ENCODE data around the gene KIF18A. TPM values are rescaled to one million over a fixed set of nuclear protein-coding genes. Genes with fewer than 3 reads are reported as not detected.
A peak's percentile ranks its signal among the peaks of the same experiment; 100 is the strongest.

The KIF18A gene
- total RNA-seq, 1 experiment from 2014 or later, result 20.6 TPM

DNA sequence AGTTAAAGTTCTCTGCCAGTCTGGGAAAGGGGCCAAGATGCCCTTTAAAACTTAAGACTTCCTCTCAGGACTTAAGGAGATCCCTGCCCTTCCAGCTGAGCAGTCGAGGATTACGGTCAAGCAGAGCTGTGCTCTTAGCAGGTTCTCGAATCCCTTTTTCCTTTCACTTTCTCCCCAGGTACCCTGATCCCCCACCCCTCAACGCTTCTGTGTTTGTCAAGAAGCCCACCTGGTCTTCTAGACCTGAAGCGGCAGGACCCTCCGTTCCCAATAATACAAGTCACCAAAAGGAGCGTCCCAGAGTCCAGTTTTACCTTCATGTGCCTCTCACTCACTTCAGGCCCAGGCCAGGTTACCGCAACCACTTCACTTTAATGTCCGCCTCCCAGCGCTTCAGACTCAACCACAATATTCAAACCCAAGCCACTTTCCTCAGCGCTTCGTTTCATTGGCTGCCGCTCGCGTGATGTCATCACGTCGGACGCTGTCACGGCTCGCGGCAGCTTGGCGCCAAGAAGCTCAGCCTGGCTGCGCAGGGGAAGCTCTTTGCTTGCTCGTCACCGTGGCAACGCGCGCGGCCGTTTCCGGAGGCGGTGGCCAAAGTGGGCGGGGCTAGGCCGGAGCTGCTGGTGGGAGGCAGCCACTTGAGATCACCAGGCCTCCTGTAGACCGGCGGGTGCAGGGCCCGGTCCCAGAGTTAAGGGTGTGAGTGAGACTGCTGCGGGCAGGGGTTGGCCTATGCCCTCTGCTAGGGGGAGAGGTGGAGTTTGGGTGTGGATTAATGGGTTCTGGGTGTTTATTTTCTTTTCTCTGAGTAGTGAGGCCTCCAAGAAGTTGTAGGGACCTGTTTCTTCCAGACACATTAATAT is at the start of gene KIF18A, which contains the start of gene METTL15 (continued):
- TF ChIP-seq, protein P1, sequence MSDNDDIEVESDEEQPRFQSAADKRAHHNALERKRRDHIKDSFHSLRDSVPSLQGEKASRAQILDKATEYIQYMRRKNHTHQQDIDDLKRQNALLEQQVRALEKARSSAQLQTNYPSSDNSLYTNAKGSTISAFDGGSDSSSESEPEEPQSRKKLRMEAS (CRISPR knock-in tag; IDR thresholded peaks at IDR 0.05), result peak; percentile 71; the same call in 1 of the 2 replicates
- no peak for TF ChIP-seq NR3C1 (CRISPR knock-in tag; conservative IDR thresholded peaks at IDR 0.05; ENCODE audit: low read depth)
- TF ChIP-seq, protein P2, sequence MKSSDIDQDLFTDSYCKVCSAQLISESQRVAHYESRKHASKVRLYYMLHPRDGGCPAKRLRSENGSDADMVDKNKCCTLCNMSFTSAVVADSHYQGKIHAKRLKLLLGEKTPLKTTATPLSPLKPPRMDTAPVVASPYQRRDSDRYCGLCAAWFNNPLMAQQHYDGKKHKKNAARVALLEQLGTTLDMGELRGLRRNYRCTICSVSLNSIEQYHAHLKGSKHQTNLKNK (CRISPR knock-in tag; IDR thresholded peaks at IDR 0.05), result no peak
- TF ChIP-seq ZNF396 (CRISPR knock-in tag; IDR thresholded peaks at IDR 0.05; ENCODE audit: borderline replicate concordance), result no peak
- no peak for TF ChIP-seq ZNF263 (CRISPR knock-in tag; IDR thresholded peaks at IDR 0.05; ENCODE audit: low read depth)
- no peak for TF ChIP-seq ZNF219 (CRISPR knock-in tag; IDR thresholded peaks at IDR 0.05; ENCODE audit: borderline replicate concordance)
- TF ChIP-seq, protein P3, sequence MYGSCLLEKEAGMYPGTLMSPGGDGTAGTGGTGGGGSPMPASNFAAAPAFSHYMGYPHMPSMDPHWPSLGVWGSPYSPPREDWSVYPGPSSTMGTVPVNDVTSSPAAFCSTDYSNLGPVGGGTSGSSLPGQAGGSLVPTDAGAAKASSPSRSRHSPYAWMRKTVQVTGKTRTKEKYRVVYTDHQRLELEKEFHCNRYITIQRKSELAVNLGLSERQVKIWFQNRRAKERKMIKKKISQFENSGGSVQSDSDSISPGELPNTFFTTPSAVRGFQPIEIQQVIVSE (CRISPR knock-in tag; IDR thresholded peaks at IDR 0.05; ENCODE audit: borderline replicate concordance), result no peak
- TF ChIP-seq, protein P4, sequence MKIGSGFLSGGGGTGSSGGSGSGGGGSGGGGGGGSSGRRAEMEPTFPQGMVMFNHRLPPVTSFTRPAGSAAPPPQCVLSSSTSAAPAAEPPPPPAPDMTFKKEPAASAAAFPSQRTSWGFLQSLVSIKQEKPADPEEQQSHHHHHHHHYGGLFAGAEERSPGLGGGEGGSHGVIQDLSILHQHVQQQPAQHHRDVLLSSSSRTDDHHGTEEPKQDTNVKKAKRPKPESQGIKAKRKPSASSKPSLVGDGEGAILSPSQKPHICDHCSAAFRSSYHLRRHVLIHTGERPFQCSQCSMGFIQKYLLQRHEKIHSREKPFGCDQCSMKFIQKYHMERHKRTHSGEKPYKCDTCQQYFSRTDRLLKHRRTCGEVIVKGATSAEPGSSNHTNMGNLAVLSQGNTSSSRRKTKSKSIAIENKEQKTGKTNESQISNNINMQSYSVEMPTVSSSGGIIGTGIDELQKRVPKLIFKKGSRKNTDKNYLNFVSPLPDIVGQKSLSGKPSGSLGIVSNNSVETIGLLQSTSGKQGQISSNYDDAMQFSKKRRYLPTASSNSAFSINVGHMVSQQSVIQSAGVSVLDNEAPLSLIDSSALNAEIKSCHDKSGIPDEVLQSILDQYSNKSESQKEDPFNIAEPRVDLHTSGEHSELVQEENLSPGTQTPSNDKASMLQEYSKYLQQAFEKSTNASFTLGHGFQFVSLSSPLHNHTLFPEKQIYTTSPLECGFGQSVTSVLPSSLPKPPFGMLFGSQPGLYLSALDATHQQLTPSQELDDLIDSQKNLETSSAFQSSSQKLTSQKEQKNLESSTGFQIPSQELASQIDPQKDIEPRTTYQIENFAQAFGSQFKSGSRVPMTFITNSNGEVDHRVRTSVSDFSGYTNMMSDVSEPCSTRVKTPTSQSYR (CRISPR knock-in tag; IDR thresholded peaks at IDR 0.05), result no peak
- 0 out of 2 replicates have a peak, but pooled peaks have one; percentile 15 for TF ChIP-seq TEAD1 (CRISPR knock-in tag; IDR thresholded peaks at IDR 0.05)
- TF ChIP-seq, protein P5, sequence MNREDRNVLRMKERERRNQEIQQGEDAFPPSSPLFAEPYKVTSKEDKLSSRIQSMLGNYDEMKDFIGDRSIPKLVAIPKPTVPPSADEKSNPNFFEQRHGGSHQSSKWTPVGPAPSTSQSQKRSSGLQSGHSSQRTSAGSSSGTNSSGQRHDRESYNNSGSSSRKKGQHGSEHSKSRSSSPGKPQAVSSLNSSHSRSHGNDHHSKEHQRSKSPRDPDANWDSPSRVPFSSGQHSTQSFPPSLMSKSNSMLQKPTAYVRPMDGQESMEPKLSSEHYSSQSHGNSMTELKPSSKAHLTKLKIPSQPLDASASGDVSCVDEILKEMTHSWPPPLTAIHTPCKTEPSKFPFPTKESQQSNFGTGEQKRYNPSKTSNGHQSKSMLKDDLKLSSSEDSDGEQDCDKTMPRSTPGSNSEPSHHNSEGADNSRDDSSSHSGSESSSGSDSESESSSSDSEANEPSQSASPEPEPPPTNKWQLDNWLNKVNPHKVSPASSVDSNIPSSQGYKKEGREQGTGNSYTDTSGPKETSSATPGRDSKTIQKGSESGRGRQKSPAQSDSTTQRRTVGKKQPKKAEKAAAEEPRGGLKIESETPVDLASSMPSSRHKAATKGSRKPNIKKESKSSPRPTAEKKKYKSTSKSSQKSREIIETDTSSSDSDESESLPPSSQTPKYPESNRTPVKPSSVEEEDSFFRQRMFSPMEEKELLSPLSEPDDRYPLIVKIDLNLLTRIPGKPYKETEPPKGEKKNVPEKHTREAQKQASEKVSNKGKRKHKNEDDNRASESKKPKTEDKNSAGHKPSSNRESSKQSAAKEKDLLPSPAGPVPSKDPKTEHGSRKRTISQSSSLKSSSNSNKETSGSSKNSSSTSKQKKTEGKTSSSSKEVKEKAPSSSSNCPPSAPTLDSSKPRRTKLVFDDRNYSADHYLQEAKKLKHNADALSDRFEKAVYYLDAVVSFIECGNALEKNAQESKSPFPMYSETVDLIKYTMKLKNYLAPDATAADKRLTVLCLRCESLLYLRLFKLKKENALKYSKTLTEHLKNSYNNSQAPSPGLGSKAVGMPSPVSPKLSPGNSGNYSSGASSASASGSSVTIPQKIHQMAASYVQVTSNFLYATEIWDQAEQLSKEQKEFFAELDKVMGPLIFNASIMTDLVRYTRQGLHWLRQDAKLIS (CRISPR knock-in tag; IDR thresholded peaks at IDR 0.05; ENCODE audit: borderline replicate concordance), result no peak
- no peak for TF ChIP-seq CREB1 (CRISPR knock-in tag; IDR thresholded peaks at IDR 0.05)
- no peak for TF ChIP-seq ESRRA (CRISPR knock-in tag; IDR thresholded peaks at IDR 0.05; ENCODE audit: borderline replicate concordance)
- TF ChIP-seq ETV6 (CRISPR knock-in tag; IDR thresholded peaks at IDR 0.05), result no peak
- TF ChIP-seq, protein P6, sequence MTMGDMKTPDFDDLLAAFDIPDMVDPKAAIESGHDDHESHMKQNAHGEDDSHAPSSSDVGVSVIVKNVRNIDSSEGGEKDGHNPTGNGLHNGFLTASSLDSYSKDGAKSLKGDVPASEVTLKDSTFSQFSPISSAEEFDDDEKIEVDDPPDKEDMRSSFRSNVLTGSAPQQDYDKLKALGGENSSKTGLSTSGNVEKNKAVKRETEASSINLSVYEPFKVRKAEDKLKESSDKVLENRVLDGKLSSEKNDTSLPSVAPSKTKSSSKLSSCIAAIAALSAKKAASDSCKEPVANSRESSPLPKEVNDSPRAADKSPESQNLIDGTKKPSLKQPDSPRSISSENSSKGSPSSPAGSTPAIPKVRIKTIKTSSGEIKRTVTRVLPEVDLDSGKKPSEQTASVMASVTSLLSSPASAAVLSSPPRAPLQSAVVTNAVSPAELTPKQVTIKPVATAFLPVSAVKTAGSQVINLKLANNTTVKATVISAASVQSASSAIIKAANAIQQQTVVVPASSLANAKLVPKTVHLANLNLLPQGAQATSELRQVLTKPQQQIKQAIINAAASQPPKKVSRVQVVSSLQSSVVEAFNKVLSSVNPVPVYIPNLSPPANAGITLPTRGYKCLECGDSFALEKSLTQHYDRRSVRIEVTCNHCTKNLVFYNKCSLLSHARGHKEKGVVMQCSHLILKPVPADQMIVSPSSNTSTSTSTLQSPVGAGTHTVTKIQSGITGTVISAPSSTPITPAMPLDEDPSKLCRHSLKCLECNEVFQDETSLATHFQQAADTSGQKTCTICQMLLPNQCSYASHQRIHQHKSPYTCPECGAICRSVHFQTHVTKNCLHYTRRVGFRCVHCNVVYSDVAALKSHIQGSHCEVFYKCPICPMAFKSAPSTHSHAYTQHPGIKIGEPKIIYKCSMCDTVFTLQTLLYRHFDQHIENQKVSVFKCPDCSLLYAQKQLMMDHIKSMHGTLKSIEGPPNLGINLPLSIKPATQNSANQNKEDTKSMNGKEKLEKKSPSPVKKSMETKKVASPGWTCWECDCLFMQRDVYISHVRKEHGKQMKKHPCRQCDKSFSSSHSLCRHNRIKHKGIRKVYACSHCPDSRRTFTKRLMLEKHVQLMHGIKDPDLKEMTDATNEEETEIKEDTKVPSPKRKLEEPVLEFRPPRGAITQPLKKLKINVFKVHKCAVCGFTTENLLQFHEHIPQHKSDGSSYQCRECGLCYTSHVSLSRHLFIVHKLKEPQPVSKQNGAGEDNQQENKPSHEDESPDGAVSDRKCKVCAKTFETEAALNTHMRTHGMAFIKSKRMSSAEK (CRISPR knock-in tag; IDR thresholded peaks at IDR 0.05; ENCODE audit: borderline replicate concordance), result no peak
- TF ChIP-seq, protein P7, sequence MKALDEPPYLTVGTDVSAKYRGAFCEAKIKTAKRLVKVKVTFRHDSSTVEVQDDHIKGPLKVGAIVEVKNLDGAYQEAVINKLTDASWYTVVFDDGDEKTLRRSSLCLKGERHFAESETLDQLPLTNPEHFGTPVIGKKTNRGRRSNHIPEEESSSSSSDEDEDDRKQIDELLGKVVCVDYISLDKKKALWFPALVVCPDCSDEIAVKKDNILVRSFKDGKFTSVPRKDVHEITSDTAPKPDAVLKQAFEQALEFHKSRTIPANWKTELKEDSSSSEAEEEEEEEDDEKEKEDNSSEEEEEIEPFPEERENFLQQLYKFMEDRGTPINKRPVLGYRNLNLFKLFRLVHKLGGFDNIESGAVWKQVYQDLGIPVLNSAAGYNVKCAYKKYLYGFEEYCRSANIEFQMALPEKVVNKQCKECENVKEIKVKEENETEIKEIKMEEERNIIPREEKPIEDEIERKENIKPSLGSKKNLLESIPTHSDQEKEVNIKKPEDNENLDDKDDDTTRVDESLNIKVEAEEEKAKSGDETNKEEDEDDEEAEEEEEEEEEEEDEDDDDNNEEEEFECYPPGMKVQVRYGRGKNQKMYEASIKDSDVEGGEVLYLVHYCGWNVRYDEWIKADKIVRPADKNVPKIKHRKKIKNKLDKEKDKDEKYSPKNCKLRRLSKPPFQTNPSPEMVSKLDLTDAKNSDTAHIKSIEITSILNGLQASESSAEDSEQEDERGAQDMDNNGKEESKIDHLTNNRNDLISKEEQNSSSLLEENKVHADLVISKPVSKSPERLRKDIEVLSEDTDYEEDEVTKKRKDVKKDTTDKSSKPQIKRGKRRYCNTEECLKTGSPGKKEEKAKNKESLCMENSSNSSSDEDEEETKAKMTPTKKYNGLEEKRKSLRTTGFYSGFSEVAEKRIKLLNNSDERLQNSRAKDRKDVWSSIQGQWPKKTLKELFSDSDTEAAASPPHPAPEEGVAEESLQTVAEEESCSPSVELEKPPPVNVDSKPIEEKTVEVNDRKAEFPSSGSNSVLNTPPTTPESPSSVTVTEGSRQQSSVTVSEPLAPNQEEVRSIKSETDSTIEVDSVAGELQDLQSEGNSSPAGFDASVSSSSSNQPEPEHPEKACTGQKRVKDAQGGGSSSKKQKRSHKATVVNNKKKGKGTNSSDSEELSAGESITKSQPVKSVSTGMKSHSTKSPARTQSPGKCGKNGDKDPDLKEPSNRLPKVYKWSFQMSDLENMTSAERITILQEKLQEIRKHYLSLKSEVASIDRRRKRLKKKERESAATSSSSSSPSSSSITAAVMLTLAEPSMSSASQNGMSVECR (CRISPR knock-in tag; IDR thresholded peaks at IDR 0.05; ENCODE audit: borderline replicate concordance), result peak; percentile 27; the same call in 1 of the 2 replicates
- TF ChIP-seq, protein P8, sequence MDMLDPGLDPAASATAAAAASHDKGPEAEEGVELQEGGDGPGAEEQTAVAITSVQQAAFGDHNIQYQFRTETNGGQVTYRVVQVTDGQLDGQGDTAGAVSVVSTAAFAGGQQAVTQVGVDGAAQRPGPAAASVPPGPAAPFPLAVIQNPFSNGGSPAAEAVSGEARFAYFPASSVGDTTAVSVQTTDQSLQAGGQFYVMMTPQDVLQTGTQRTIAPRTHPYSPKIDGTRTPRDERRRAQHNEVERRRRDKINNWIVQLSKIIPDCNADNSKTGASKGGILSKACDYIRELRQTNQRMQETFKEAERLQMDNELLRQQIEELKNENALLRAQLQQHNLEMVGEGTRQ (CRISPR knock-in tag; IDR thresholded peaks at IDR 0.05), result no peak
- TF ChIP-seq, protein P9, sequence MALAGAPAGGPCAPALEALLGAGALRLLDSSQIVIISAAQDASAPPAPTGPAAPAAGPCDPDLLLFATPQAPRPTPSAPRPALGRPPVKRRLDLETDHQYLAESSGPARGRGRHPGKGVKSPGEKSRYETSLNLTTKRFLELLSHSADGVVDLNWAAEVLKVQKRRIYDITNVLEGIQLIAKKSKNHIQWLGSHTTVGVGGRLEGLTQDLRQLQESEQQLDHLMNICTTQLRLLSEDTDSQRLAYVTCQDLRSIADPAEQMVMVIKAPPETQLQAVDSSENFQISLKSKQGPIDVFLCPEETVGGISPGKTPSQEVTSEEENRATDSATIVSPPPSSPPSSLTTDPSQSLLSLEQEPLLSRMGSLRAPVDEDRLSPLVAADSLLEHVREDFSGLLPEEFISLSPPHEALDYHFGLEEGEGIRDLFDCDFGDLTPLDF (CRISPR knock-in tag; IDR thresholded peaks at IDR 0.05), result no peak
